Hematopoietic multipotent progenitor cell treated with erythropoietin and hydrocortisone succinate and interleukin-3 and kit ligand, for 15 days (in vitro differentiated cells): ENCODE data around the gene PRSS36.
"Not testable (repeated sequence)": the region's sequence is repeated elsewhere in the genome, so short reads cannot be mapped to it uniquely, and the experiment has no call there.

Source experiments
- DNase-seq: peaks from one replicate; pipeline ENCODE4 v3.0.0-alpha.2; 2015; ENCODE audit warnings: low spot score

PRSS36 gene

DNA sequence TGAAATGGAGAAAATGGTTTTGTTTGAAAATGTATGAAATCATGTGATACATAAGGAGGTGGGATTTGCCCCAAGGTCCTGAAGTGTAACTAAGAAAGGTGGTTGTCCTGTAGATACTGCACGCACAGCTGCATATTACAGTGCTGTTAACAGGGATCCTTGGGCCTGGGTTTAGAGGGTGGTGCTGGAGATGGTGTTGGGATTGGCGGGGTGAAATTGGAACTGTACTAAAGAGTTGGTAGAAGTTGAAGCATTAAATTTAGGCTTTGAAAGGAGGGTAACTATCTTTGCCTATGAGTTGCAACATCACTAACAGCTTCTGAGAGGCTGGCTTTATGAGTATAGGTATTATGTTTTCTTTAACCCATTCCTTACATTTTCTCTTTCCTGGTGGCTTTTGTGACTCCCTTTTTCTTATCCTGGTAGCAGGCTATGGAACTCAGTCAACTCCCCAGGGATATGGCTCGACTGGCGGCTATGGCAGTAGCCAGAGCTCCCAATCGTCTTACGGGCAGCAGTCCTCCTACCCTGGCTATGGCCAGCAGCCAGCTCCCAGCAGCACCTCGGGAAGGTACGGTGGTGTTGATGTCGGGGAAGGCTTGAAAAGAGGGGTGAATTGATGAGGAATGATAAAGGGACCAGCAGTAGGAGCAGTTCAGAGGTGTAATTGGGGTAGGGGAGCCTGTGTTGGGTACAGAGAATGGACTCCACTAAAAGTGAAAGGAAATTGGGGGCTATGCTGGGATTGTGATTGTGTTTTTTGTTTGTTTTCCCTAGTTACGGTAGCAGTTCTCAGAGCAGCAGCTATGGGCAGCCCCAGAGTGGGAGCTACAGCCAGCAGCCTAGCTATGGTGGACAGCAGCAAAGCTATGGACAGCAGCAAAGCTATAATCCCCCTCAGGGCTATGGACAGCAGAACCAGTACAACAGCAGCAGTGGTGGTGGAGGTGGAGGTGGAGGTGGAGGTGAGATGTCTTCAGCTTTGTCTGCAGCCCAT, 33.9 kb upstream of the PRSS36 start:
- no peak for DNase-seq

DNA sequence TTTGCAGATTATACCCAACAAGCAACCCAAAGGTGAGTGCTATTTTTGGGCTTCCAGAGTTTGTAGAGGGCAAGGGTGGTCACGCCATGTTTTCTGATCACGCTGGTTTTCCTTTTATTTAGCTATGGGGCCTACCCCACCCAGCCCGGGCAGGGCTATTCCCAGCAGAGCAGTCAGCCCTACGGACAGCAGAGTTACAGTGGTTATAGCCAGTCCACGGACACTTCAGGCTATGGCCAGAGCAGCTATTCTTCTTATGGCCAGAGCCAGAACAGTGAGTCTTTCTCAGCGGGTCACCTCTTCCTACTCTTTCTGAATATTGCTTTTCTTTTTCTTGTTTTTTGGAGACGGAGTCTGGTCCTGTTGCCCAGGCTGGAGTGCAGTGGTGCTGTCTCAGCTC, 32.5 kb upstream of the PRSS36 start:
- no peak for DNase-seq

DNA sequence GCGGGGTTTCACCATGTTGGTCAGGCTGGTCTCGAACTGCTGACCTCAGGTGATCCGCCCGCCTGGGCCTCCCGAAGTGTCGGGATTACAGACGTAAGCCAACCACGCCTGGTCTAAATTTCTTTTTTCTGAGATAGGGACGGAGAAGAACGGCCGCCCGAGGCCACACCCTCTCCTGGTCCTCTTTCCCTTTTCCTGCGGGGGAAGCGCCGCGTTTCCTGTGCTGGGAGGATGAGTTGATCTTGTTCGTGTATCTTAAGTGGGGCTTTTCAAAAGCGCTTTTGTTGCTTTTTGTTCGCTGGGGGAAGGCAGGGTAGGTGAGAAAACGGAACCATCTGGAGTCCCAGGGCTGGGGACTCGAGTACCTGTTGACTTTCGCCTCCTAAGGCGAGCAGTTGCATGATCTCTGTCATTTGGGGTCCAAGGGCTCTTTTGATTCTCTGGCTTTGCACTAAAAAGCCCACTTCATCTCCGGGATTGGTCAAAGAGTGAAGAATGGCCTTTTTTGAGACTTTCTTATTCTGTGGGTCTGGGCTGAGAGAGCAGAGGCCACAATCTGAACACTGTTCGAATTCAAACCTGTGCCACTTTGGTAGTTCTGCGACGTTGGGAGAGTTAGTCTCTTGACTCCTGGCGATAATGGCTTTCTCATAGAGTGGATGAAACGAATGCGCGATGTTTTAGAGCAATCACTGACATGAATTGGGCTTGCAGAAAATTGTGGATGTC, 31.4 kb upstream of the PRSS36 start:
- DNase-seq: peak; percentile 34

DNA sequence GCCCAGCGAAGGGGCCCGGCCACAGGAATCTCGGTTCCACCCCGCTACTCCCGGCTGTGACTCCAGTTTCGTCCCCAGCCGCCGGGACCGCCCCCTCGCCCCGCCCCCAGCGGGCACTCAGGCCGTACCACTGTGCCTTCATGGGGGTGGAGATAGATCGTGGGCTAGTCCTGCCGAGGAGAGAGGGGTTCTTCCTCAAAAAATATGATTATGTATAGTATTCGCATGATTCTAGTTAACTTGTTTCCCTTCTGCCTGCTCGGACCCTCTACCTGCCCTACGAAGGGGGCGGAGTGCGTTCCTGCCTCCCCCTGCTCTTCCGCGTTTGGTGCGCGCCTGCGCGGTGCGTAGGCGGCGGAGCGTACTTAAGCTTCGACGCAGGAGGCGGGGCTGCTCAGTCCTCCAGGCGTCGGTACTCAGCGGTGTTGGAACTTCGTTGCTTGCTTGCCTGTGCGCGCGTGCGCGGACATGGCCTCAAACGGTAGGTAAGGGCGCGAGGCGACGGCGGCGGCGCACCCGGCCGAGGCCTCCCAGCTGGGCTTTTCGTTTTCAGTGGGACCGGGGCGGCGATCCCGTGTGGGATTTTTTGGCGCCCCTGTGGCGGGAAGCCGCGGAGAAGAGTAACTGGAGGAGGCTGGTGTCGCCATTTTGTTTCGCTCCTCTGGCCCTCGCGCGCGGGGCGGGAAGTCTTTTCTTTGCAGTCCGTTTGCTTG, 30.0 kb upstream of the PRSS36 start, which contains the start of gene FUS:
FUS (plus strand) TSS at position 393 of the 713 bp plus-strand sequence; CDS start at position 469, 76 bp downstream.
- DNase-seq: peak; percentile 94

DNA sequence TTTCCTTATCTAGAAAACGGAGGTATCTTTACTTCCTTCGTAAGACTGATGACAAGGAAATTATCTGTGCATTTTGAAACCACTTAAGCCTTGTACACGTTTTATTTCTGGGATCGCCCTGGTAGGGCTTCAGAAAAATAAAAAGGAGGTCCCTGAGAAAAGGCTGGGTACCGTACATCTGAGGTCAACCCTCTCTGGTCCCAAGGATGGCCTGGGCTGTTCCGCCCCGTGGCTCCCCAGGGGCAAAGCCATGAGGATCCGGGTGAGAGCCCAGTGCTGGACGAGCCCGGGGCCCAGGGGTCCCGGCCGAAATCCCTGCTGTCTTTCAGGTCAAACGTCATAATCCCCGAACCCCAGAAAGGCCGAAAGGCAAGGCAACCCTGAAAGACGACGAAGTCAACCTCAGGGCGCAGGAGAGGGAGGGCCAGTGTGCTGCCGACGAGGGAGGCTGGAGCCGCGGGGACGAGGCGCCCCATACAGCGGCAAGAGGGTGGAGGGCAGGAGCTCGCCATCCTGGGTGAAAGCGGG, 29.4 kb upstream of the PRSS36 start:
- no peak for DNase-seq

DNA sequence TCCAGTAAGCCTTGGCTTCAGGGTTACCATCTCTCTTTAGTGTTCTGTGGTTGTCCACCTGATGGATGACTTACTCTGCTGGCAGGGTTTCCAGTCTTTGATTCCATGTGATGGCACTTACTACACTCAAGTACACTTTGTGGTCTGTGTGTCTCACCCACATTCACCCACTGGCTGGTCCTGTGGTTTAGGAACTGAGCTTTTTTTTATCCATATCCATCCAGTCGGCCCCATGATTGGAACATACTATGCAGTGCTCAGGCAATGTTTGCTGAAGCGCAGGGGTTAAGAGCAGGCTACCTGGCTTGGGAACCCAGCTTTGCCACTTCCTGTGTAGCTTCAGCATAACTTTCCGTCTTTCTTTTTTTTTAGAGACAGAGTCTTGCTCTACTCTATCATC, 27.3 kb upstream of the PRSS36 start:
- DNase-seq: no peak

DNA sequence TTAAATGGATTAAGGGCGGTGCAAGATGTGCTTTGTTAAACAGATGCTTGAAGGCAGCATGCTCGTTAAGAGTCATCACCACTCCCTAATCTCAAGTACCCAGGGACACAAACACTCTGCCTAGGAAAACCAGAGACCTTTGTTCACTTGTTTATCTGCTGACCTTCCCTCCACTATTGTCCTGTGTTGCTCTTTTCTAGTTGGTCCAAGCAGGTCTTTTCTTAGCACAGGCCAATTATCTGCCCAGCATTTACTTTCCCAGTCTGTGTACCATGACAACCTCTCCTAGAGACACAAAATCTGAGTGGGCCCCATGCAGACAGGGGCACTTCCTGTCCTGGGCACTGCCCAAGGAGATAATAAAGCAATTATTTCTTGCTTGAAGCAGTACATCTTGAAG, 20.2 kb upstream of the PRSS36 start:
- DNase-seq: not testable (repeated sequence)

DNA sequence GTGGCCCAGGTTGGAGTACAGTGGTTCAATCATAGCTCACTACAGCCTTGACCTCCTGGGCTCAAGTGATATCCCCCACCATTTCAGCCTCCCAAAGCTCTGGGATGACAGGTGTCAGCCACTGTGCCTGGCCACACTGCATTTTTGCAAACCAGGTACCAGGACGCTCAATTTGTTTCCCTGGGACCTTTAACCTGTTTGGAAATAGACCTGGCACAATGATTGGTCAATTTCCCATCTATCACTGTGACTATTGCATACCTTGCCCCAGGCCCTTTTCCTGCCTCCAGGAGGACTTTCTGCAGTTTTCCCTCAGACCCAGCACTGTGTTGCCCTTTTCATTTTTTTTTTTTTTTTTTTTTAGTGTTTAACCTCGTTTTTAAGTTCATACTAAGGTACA, 19.0 kb upstream of the PRSS36 start:
- no peak for DNase-seq

DNA sequence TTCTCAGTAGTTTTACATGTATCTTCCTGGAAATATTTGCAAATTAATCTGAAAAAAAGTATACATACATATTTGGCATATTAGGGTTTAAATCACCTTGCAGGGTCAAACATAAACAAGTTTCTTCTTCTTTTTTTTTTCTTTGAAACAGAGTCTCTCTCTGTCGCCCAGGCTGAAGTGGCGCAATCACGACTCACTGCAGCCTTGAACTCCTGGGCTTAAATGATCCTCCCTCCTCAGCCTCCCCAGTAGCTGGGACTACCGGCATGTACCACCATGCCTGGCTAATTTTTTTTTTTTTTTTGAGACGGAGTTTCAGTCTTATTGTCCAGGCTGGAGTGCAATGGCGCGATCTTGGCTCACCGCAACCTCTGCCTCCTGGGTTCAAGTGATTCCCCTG, 17.4 kb upstream of the PRSS36 start:
- no peak for DNase-seq

DNA sequence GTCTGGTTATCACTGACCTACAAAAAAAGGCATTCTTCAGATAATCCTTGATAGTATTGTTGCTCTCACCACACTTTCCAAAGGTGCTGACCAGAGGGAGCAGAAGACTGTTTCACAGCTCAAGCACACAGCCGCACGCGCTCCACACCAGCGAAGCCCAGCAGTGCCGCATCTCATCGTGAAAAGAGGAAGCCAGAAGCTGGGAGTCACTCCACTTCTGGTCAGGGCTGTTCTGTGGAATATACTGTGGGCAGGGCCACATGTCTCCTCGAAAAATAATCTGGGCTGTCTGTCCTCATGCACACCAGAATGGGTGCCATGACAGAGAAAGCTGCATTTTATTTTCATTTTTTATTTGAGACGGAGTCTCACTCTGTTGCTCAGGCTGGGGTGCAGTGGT, 7.3 kb upstream of the PRSS36 start:
- DNase-seq: no peak

DNA sequence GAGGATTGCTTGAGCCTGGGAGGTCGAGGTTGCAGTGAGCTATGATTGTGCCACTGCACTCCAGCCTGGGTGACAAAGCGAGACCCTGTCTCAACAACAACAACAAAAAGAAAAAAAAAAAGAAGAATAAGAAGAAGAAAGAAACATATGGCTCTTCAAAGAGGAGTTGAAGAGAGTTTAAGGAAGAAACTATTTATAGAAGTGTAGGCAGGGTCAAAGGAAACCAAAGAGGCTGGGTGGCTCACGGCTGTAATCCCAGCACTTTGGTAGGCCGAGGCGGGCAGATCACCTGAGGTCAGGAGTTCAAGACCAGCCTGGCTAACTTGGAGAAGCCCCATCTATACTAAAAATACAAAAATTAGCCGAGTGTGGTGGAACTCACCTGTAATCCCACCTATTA, 1.1 kb upstream of the PRSS36 start:
- DNase-seq: not testable (repeated sequence)

DNA sequence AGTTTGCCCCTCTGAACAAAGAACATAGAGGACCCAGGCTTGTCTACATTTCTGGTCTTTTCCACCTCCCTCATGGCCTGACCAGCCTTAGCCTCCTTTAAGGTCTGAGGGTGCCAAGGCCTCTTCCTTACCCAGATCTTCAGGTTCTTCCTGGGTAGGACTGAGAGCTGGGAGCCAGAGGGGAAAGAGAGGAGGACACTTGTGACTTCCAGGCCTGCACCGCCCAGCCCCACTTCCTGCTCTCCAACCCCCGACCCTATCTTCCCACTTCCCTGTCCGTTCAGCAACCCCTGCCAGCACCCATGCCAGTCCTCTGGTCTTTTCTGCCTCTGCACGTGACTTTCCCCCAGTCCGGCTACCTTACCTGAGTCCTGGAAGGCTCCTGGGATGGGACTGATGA, 534 bp downstream of the PRSS36 start:
- DNase-seq: no peak

DNA sequence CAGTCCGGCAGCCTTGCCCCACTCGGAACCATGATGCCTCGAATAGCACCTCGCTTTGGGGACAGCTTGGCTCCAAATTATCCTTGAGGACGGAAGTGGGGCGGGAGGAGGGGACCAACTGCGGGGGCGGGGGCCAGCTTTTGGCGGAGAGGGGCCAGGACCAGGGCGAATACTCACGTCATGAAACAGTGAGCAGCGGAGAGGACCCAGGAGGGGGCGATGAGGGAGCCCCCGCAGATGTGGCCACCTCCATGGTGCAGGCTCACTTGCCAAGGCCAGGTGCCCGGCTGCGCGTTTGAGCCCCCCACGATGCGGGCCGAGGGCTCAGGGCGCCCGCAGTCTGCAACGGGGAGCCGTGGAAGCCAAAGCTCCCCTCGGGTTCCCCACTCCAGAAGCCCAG, 970 bp downstream of the PRSS36 start:
- DNase-seq: no peak

DNA sequence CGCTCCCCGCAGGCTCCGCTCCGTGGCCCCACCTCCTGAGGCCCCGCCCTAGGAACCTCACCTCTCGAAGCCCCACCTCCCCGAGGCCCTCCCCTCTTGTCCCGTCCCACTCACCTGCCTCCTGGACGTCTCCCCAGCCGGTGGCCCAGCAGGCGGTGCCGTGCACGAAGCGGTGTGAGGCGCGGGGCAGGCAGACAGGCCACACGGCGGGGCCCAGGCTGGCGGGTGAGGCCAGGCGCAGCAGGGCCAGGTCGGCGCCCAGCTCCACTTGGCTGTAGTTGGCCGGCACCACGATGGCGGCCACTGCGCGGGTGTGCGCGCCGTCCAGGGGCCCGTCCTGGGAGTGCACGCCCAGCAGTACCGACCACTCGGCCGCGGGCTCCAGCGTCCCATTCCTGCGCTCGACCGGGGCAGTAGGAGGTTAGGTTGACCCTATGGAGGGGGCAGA, 1.6 kb downstream of the PRSS36 start:
- DNase-seq: no peak

DNA sequence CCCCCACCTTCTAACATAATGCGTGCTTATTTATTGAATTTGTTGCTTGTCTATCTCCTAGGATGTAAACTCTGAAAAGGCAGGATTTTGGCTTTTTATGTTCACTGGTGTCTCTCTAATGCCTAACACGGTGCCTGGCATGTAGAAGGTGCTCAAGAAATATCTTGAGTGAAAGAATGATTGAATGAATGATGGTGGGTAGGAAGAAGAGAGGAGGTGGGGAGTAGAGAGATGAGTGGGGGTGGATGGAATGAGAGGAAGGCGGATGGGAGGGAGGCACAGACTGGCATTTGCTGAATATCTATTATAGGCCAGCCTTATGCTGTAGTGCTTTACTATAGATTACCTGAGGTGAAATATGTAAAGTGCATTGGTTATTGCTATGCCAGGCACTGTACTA, 2.3 kb downstream of the PRSS36 start:
- no peak for DNase-seq

DNA sequence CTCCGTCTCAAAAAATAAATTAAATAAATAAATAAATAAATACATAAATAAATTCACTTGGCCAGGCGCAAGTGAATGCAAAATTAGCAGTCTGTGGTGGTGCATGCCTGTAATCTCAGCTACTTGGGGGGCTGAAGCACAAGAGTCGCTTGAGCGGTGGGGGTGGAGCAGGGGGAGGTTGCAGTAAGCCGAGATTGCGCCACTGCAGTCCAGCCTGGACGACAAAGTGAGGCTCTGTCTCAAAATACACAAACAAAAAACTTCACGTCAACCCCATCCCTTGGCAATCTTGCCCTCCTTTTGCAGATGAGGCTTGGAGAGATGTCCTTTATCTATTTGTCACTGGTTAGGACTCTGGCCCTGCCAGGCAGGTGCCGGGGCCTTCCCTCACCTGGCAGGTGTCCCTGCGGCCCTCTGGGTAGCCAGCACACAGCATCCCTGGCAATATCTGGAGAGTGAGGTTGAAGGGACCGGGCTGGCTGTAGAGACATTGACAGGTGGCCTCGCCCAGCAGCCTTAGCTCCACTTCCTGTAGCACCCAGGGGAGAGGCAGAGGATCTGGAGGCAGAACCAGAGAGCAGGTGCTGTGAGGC, 4.4 kb downstream of the PRSS36 start:
- DNase-seq: no peak

DNA sequence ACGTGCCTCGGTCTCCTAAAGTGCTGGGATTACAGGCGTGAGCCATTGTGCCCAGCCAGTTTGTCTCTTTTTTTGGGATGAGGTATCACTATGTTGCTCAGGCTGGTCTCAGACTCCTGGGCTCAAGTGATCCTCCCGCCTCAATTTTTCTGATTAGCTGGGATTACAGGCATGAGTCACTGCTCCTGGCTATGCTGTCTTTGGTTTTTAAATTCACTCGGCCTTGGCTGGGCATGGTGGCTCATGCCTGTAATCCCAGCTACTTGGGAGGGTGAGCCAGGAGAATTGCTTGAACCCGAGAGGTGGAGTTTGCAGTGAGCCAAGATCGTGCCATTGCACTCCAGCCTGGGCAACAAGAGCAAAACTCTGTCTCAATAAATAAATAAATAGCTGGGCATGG, 5.4 kb downstream of the PRSS36 start:
- DNase-seq: not testable (repeated sequence)

DNA sequence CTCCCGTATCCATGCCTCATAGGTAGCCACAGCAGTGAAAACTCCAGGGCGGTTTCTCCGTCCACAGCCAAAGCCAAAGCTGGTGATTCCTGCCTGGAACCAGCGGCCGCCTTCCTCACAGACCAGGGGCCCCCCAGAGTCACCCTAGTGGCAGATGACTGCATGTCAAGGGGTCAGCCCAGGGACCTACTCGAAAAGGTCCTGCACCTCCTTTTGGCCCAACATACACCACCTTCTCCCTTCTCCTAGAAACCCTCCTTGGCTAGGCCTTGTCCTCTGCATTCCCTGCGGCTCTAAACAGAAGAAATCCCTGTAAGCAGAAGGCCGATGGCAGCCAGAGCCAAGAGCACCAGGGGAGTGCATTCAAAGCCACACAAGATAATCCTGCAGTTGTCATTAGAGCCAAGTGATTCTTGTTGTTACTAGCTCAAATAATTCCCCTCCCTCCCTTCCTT, 6.1 kb downstream of the PRSS36 start:
- no peak for DNase-seq

DNA sequence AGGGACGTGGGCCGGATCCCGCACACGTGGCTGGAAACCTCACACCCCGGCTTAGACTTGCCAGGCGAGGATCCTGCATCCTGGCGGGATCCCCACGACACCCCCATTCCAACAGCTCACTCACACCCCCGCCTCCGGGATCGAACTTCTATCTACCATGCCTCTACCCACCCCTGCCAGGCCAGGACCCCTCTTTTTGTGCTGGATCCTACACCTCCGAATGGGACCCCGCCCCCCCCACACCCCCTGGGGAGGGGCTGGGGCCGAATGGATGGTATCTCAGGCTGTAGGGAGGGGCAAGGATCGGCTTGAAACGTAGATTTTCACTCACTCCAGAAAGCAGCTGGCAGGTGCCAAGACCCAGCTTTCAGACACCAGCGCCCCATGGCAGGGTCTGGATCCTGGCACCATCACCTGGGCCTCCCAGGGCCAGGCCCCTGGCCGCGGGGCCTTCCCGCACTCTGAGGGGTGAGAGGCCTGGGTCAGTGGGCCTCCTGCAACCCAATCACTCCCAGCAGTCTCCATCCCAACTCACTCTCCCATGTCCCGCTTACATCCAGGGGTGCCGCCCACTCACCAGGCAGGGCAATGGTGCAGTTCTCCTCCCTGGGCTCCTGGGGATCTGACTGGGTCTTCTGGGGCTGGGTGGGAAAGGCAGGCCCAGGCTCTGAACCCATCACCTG, 6.7 kb downstream of the PRSS36 start:
- DNase-seq: no peak

DNA sequence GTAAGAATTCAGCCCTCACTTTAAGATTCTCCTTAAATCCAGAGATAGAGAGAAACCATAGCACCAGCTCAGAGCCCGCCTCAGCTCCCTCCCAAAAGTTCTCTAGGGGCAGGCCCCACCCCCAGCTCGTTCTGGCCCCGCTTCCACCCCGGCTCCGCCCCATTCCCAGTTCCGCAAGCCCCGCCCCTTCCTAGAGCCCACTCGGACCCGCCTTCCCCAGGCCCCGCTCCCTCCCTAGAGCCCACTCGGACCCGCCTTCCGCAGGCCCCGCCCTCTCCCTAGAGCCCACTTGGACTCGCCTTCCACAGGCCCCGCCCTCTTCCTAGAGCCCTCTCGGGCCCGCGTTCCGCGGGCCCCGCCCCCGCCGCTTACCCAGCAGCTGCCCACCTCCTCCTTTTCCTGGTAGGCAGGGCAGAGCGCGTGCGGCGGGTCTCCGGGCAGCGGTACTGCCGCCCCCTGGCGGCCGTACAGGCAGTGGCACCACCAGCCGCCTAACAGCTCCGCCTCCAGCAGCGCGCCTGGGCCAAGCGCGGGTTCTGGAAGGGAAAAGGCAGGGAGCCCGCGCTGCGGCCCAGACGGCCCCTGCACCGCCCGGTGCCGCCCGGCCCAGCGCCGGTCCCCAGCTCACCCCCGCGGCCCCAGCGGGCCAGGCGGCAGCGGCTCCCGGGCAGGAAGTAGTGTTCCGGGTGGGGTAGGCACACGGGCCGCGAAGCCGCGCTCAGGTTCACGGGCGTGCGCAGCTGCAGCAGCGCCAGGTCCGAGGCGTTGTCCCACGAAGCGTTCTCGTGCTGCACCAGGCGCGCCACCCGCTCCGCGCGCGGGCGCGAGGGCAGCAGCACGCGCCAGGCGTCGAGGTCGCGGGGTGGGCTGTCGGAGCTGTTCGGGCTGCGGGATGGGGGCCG, 7.5 kb downstream of the PRSS36 start:
- DNase-seq: peak; percentile 97
